Panc1 (cell line): Measurements from ENCODE around the gene TMPRSS3. TPM values are rescaled to one million over a fixed set of nuclear protein-coding genes. Genes with fewer than 3 reads are reported as not detected.

Experiments used
- ATAC-seq: fragments of 200-7000 bp; cut with Tn5 transposase; 2 replicates; pipeline ENCODE4 v1.9.1; 2020; ENCODE audit warnings: mild to moderate bottlenecking, moderate library complexity
- BruUV-seq: library from RNA; stranded (reverse); fragments of 400-500 nt; replicated peaks from 2 replicates; lab custom pipeline; 2021; lab: Mats Ljungman, UMichigan
- CTCF ChIA-PET: fragments of 300-600 bp; sonication (Branson Sonifier 250); formaldehyde crosslinking; loops from one replicate; lab custom pipeline; 2022; ENCODE audit warnings: antibody characterized with exemption; lab: Charles Lee
- POLR2A ChIA-PET: fragments of 300-600 bp; sonication (Branson Sonifier 250); formaldehyde crosslinking; loops from one replicate; lab custom pipeline; 2022; ENCODE audit warnings: antibody characterized with exemption; lab: Charles Lee
- DNase-seq: peaks from one replicate; pipeline ENCODE4 v3.0.0-alpha.2; 2010; ENCODE audit warnings: low read depth, low spot score
- H3K27ac ChIP-seq: 2 replicates; pipeline ENCODE4 v1.5.1; 2011; ENCODE audit warnings: mild to moderate bottlenecking, low read length, inconsistent platforms
- H3K27me3 ChIP-seq: fragments of 200-500 bp; sonication (Bioruptor generic); 2 replicates; pipeline ENCODE4 v1.6.0; 2014; ENCODE audit warnings: low read length, inconsistent platforms; ENCODE audit not compliant: control insufficient read depth, insufficient read depth
- H3K36me3 ChIP-seq: fragments of 200-500 bp; sonication (Bioruptor generic); 2 replicates; pipeline ENCODE4 v1.5.1; 2014; ENCODE audit warnings: inconsistent platforms, mild to moderate bottlenecking, low read length, moderate library complexity; ENCODE audit not compliant: control insufficient read depth, insufficient read depth
- H3K4me1 ChIP-seq: 2 replicates; pipeline ENCODE4 v1.5.1; 2011; ENCODE audit warnings: inconsistent platforms, mild to moderate bottlenecking, low read length, moderate library complexity; ENCODE audit not compliant: control insufficient read depth, insufficient read depth
- H3K4me3 ChIP-seq, 2 experiments: 2 replicates each; pipeline ENCODE4 v1.5.1; 2011 to 2012; ENCODE audit warnings: low read depth in 2 of 2, low read length in 2 of 2, mild to moderate bottlenecking in 2 of 2, inconsistent platforms in 1 of 2, moderate library complexity in 1 of 2
- H3K9me3 ChIP-seq: fragments of 200-500 bp; sonication (Bioruptor generic); 2 replicates; pipeline ENCODE4 v1.5.1; 2014; ENCODE audit warnings: low read depth, mild to moderate bottlenecking, inconsistent platforms, low read length, moderate library complexity; ENCODE audit not compliant: control insufficient read depth, insufficient read depth
- CTCF ChIP-seq: fragments of 450-650 bp; IDR thresholded peaks from 2 replicates; pipeline ENCODE4 v1.5.1; 2017; ENCODE audit warnings: mild to moderate bottlenecking
- POLR2AphosphoS5 ChIP-seq: IDR thresholded peaks from 2 replicates; pipeline ENCODE4 v1.6.1; 2012; ENCODE audit warnings: mild to moderate bottlenecking, low read depth, low read length, moderate library complexity
- SIN3A ChIP-seq: IDR thresholded peaks from 2 replicates; pipeline ENCODE4 v1.6.1; 2012; ENCODE audit warnings: low read depth, mild to moderate bottlenecking, low read length, moderate library complexity, borderline replicate concordance; ENCODE audit not compliant: insufficient read depth
- TCF7L2 ChIP-seq: IDR thresholded peaks from 2 replicates; pipeline ENCODE4 v1.6.1; 2011; ENCODE audit warnings: mild to moderate bottlenecking, low read depth, low read length, inconsistent platforms
- in situ Hi-C: cut with HindIII; loops from 2 replicates; pipeline ENCODE4 v1.10.0; 2016; ENCODE audit warnings: low sequenced_read_pairs, low pct_unique_long_range_greater_than_20kb
- intact Hi-C: fragments of 100-400 bp; cut with micrococcal nuclease; formaldehyde crosslinking; loops from one replicate; pipeline ENCODE4 v1.10.0; 2022; ENCODE audit not compliant: unreplicated experiment
- total RNA-seq: library from RNA; stranded (reverse); gene quantifications from one replicate; pipeline ENCODE4 v1.2.1, GENCODE V29; 2021; ENCODE audit not compliant: unreplicated experiment
- TF ChIP-seq, protein P1 (sequence below), 2 experiments: IDR thresholded peaks; 2 replicates each; pipeline ENCODE4 v1.6.1; 2011 to 2012; ENCODE audit warnings: low read depth in 2 of 2, control low read depth in 1 of 2, low read length in 1 of 2, mild to moderate bottlenecking in 1 of 2, moderate library complexity in 1 of 2; ENCODE audit not compliant: insufficient read depth in 1 of 2

The TMPRSS3 gene
- total RNA-seq, 1 experiment from 2014 or later, result not detected

- ChIA-PET CTCF (interaction anchor here (0.6 to 1.6 kb wide), 2 partner anchors 30 to 36 kb away, joined by 4 to 6 read pairs; no protein-coding TSS in a partner anchor), POLR2A (no interaction called here)
- H3K4me1 ChIP-seq, result no peaks in the 10 kb centered on the region
- intact Hi-C loops (no loop called here), in situ Hi-C loops (no loop called here)
- H3K4me3 ChIP-seq, result no peak overlapping the region
- no peaks in the 10 kb centered on the region for H3K36me3 ChIP-seq
- no peaks in the 10 kb centered on the region for H3K9me3 ChIP-seq
- TF ChIP-seq, protein P1, sequence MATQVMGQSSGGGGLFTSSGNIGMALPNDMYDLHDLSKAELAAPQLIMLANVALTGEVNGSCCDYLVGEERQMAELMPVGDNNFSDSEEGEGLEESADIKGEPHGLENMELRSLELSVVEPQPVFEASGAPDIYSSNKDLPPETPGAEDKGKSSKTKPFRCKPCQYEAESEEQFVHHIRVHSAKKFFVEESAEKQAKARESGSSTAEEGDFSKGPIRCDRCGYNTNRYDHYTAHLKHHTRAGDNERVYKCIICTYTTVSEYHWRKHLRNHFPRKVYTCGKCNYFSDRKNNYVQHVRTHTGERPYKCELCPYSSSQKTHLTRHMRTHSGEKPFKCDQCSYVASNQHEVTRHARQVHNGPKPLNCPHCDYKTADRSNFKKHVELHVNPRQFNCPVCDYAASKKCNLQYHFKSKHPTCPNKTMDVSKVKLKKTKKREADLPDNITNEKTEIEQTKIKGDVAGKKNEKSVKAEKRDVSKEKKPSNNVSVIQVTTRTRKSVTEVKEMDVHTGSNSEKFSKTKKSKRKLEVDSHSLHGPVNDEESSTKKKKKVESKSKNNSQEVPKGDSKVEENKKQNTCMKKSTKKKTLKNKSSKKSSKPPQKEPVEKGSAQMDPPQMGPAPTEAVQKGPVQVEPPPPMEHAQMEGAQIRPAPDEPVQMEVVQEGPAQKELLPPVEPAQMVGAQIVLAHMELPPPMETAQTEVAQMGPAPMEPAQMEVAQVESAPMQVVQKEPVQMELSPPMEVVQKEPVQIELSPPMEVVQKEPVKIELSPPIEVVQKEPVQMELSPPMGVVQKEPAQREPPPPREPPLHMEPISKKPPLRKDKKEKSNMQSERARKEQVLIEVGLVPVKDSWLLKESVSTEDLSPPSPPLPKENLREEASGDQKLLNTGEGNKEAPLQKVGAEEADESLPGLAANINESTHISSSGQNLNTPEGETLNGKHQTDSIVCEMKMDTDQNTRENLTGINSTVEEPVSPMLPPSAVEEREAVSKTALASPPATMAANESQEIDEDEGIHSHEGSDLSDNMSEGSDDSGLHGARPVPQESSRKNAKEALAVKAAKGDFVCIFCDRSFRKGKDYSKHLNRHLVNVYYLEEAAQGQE (IDR thresholded peaks at IDR 0.05; ENCODE audit: insufficient read depth in 1 of 2, low read depth in 2 of 2, low read length in 1 of 2), result no peak
- no peak for TF ChIP-seq SIN3A
- no peak for TF ChIP-seq POLR2AphosphoS5
- no peak for TF ChIP-seq TCF7L2
- no peak for TF ChIP-seq CTCF
- H3K27me3 ChIP-seq, result no peaks in the 10 kb centered on the region
- no peak overlapping the region for H3K27ac ChIP-seq
- no peak for DNase-seq
- no TSS peak for BruUV-seq
- no peak for ATAC-seq
Observed at GRCh38 chr21:42337276-42337675, 58.6 kb downstream of the TMPRSS3 start.

DNA sequence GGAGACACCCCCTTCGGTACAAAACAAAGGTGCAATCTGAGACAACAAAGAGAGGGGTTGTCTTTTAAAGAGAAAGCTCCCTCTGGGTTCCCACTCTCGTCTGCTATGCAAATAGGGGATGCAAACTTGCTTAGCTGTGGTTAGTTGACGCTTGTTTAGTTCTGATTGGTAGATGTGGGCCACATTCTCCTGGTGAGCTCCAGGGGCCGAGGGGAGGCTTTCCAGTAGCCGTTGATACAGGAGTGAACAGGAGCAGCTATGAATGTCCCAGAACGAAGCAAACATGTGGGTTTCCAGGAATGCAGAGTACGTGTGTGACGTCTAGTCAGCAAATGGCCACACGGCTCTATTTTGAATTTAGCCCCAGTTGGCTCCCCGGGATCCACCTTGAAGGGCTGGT, 59.8 kb downstream of the TMPRSS3 start:
- intact Hi-C loops, result no loop called here
- DNase-seq (no peak), ATAC-seq (no peak)
- ChIA-PET POLR2A (no interaction called here), CTCF (no interaction called here)
- no peaks in the 10 kb centered on the region for H3K36me3 ChIP-seq
- in situ Hi-C loops, result no loop called here
- TF ChIP-seq POLR2AphosphoS5 (no peak), TCF7L2 (no peak), SIN3A (no peak), CTCF (no peak)
- TF ChIP-seq, protein P1 (IDR thresholded peaks at IDR 0.05; ENCODE audit: insufficient read depth in 1 of 2, low read depth in 2 of 2, low read length in 1 of 2), result no peak
- BruUV-seq, result no TSS peak
- no peaks in the 10 kb centered on the region for H3K9me3 ChIP-seq
- no peaks in the 10 kb centered on the region for H3K27me3 ChIP-seq
- H3K27ac ChIP-seq, result no peak overlapping the region
- no peak overlapping the region for H3K4me3 ChIP-seq
- H3K4me1 ChIP-seq, result no peaks in the 10 kb centered on the region
